B cell (primary cell): ENCODE data around the gene CDT1. TPM values are rescaled to one million over a fixed set of nuclear protein-coding genes. Genes with fewer than 3 reads are reported as not detected.

Experiments
- ATAC-seq: fragments of 200-7000 bp; cut with Tn5 transposase; one replicate; pipeline ENCODE4 v1.10.0; 2021; ENCODE audit warnings: low read depth, mild to moderate bottlenecking, moderate number of reproducible peaks, moderate library complexity
- CTCF ChIA-PET: fragments of 350-600 bp; sonication (Branson Sonifier 250); formaldehyde crosslinking; loops from one replicate; lab custom pipeline; 2021; ENCODE audit warnings: antibody characterized with exemption, inconsistent platforms; lab: Charles Lee
- POLR2A ChIA-PET: fragments of 350-600 bp; sonication (Branson Sonifier 250); formaldehyde crosslinking; loops from one replicate; lab custom pipeline; 2021; ENCODE audit warnings: antibody characterized with exemption; lab: Charles Lee
- DNase-seq: peaks from one replicate; pipeline ENCODE4 v3.0.0; 2013
- H2AFZ ChIP-seq: 2 replicates; pipeline ENCODE4 v1.6.1; 2012; ENCODE audit warnings: mild to moderate bottlenecking, low read depth, low read length; ENCODE audit not compliant: insufficient read depth, poor library complexity, severe bottlenecking
- H3K27ac ChIP-seq, 2 donors: 1 replicate in 1 of 2; 2 replicates in 1 of 2; pipeline ENCODE4 v1.5.1; 2012 to 2013; ENCODE audit warnings: low read length in 2 of 2, mild to moderate bottlenecking in 2 of 2, moderate library complexity in 1 of 2
- H3K27me3 ChIP-seq, 4 experiments: fragments of 200-600 bp in 1 of 4; sonication (generic) in 1 of 4; replicated peaks in 1 of 4; 1 replicate in 2 of 4; 2 replicates in 2 of 4; pipeline versions ENCODE4 v1.6.1 to v1.7.0; 2013 to 2016; ENCODE audit warnings: low read length in 3 of 4, mild to moderate bottlenecking in 2 of 4, mixed read lengths in 1 of 4, moderate library complexity in 1 of 4; ENCODE audit not compliant: insufficient read depth in 4 of 4, control insufficient read depth in 3 of 4; ENCODE audit errors: control extremely low read depth in 1 of 4
- H3K36me3 ChIP-seq, 2 experiments: replicated peaks in 1 of 2; 1 replicate in 1 of 2; 2 replicates in 1 of 2; pipeline versions ENCODE4 v1.6.1 to v1.7.1; 2013; ENCODE audit warnings: low read length in 1 of 2; ENCODE audit not compliant: insufficient read depth in 2 of 2, control insufficient read depth in 1 of 2; ENCODE audit errors: control extremely low read depth in 1 of 2, extremely low read depth in 1 of 2
- H3K4me1 ChIP-seq, 2 donors: fragments of 200-600 bp in 1 of 2; sonication (generic) in 1 of 2; 1 replicate in 1 of 2; 2 replicates in 1 of 2; pipeline versions ENCODE4 v1.5.1 to v1.6.1; 2013 to 2017; ENCODE audit warnings: low read length in 2 of 2; ENCODE audit not compliant: control insufficient read depth in 2 of 2, insufficient read depth in 2 of 2
- H3K4me2 ChIP-seq: replicated peaks from 2 replicates; pipeline ENCODE3; 2012; ENCODE audit warnings: mild to moderate bottlenecking, low read depth, low read length; ENCODE audit not compliant: poor library complexity, severe bottlenecking
- H3K4me3 ChIP-seq, 5 experiments: fragments of 200-600 bp in 1 of 5; sonication (generic) in 1 of 5; 1 replicate in 3 of 5; 2 replicates in 2 of 5; pipeline versions ENCODE4 v1.5.1 to v1.7.0; 2011 to 2016; ENCODE audit warnings: low read length in 4 of 5, mild to moderate bottlenecking in 4 of 5, low read depth in 2 of 5, control low read depth in 1 of 5, moderate library complexity in 1 of 5; ENCODE audit not compliant: insufficient read depth in 1 of 5; ENCODE audit errors: control extremely low read depth in 1 of 5, extremely low read depth in 1 of 5
- H3K79me2 ChIP-seq: fragments of 200-600 bp; sonication (generic); one replicate; pipeline ENCODE4 v1.6.0; 2016; ENCODE audit warnings: low read length; ENCODE audit not compliant: control insufficient read depth, insufficient read depth
- H3K9ac ChIP-seq: fragments of 200-600 bp; sonication (generic); 2 replicates; pipeline ENCODE4 v1.6.1; 2017; ENCODE audit warnings: mild to moderate bottlenecking, low read length, moderate library complexity
- H3K9me3 ChIP-seq, 3 donors: one replicate each; pipeline versions ENCODE4 v1.6.1 to v1.7.1; 2013; ENCODE audit warnings: low read length in 2 of 3; ENCODE audit not compliant: control insufficient read depth in 2 of 3, insufficient read depth in 1 of 3; ENCODE audit errors: control extremely low read depth in 1 of 3
- H4K20me1 ChIP-seq: 2 replicates; pipeline ENCODE4 v1.6.0; 2012; ENCODE audit warnings: mild to moderate bottlenecking, low read length; ENCODE audit not compliant: insufficient read depth, control insufficient read depth, poor library complexity, severe bottlenecking
- H3K27ac Mint-ChIP-seq: one replicate; pipeline ENCODE4 v1.8.0; 2021; ENCODE audit warnings: mixed read lengths
- H3K27me3 Mint-ChIP-seq: one replicate; pipeline ENCODE4 v1.8.0; 2021; ENCODE audit warnings: mixed read lengths
- H3K4me1 Mint-ChIP-seq: one replicate; pipeline ENCODE4 v1.8.0; 2021; ENCODE audit warnings: mixed read lengths
- H3K4me3 Mint-ChIP-seq: one replicate; pipeline ENCODE4 v1.8.0; 2021; ENCODE audit warnings: mixed read lengths
- H3K9me3 Mint-ChIP-seq: one replicate; pipeline ENCODE4 v1.8.0; 2022; ENCODE audit warnings: mixed read lengths; ENCODE audit not compliant: insufficient read depth
- EZH2 ChIP-seq: IDR thresholded peaks from 2 replicates; pipeline ENCODE4 v1.6.1; 2012; ENCODE audit warnings: borderline replicate concordance, low read depth, mild to moderate bottlenecking, moderate library complexity, low read length; ENCODE audit not compliant: insufficient read depth, poor library complexity, severe bottlenecking
- WGBS: methylation state at CpG from one replicate; pipeline ENCODE4 v1.1.5; 2013; ENCODE audit warnings: missing lambda C conversion rate; ENCODE audit not compliant: insufficient coverage; 5-methylcytosine and 5-hydroxymethylcytosine counted together
- intact Hi-C: fragments of 100-400 bp; cut with micrococcal nuclease; formaldehyde crosslinking; loops from one replicate; pipeline ENCODE4 v1.10.0; 2022
- polyA plus RNA-seq: library from polyadenylated mRNA; depleted of rRNA; stranded (reverse); fragments of >200 nt; gene quantifications from 2 replicates; pipeline ENCODE4 v1.2.3, GENCODE V29; 2012
- total RNA-seq, 2 donors: library from RNA; stranded (reverse); fragments of 120-200 nt in 1 of 2; gene quantifications; 1 replicate in 1 of 2; 2 replicates in 1 of 2; pipeline versions ENCODE4 v1.2.3 to v1.2.4, GENCODE V29; 2013 to 2022
- TF ChIP-seq, protein P1 (sequence below): fragments of 200-600 bp; IDR thresholded peaks from one replicate; pipeline ENCODE4 v1.8.0; 2022; ENCODE audit warnings: antibody characterized with exemption, mild to moderate bottlenecking

CDT1 gene
- total and polyA plus RNA-seq, 2 donors (not counting 1 experiment from before 2014, with no cell fraction given), result 0.27 to 0.36 TPM

DNA sequence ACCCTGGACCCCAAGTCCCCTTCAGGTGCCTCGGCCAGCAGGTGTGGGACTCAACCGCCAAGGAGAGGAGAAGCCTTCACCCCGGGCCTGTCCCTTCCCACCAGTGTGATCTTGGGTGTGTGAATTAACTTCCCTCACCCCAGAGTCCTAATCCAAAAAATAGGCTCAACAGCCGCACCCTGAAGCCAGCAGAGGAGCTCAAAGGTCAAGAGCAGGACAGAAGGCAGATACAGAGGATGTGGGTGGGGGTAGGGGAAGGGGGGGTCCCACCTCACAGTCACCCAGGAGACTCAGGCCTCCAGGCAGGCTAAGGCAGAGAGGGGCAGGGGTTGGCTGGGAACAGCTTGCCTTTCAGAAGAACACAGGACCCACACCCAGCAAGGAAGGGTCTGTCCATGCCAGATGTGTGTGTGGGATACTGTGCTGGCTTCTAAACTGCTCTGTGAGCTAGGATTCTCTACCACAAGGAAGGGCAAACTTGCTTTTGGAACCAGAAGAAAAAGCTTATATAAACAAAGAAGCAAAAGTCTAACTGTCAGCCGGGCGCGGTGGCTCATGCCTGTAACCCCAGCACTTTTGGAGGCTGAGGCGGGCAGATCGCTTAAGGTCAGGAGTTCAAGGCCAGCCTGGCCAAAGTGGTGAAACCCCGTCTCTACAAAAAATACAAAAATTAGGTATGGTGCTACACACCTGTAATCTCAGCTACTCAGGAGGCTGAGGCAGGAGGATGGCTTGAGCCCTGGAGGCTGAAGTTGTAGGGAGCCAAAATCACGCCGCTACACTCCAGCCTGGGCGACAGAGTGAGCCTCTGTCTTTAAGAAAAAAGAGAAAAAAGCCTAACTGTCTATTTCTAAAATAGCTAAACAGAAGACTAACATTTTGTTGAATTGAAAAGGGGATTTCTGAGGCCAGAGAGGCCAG, 23.2 kb upstream of the CDT1 start:
- no peak for ATAC-seq
- H3K9ac ChIP-seq, result peak overlapping the region; percentile 45

More for the DNA sequence above, 23.2 kb upstream of the CDT1 start:
- H3K27me3 ChIP-seq, result no peaks in the 10 kb centered on the region
- H3K36me3 ChIP-seq, result peaks cover 0 to 10% of the 10 kb centered on the region in 2 experiments
- intact Hi-C loops, result loop anchor here (1.0 to 10.0 kb wide), 4 partner anchors 11 to 326 kb away; partner anchors contain the start of genes IL17C, ZC3H18 and ZFPM1
- no CpG with 5 or more reads among the region's 13 CpGs for WGBS
- ChIA-PET POLR2A (interaction anchor here (0.6 to 2.1 kb wide), 10 partner anchors 10 to 410 kb away, joined by 3 to 7 read pairs (median 4); partner anchors contain the start of gene APRT), CTCF (interaction anchor here (1.2 to 9.9 kb wide), 11 partner anchors 11 to 435 kb away, joined by 3 to 138 read pairs (median 8); partner anchors contain the start of genes APRT, CDT1 and TRAPPC2L)
- peak overlapping the region; percentile 72 to 77 for H3K27ac ChIP-seq
- peak overlapping the region in 3 of 5 experiments; percentile 3 to 41 (median 9) for H3K4me3 ChIP-seq
- peak overlapping the region; percentile 73 for H3K4me3 Mint-ChIP-seq
- TF ChIP-seq EZH2, result no peak
- TF ChIP-seq, protein P1, sequence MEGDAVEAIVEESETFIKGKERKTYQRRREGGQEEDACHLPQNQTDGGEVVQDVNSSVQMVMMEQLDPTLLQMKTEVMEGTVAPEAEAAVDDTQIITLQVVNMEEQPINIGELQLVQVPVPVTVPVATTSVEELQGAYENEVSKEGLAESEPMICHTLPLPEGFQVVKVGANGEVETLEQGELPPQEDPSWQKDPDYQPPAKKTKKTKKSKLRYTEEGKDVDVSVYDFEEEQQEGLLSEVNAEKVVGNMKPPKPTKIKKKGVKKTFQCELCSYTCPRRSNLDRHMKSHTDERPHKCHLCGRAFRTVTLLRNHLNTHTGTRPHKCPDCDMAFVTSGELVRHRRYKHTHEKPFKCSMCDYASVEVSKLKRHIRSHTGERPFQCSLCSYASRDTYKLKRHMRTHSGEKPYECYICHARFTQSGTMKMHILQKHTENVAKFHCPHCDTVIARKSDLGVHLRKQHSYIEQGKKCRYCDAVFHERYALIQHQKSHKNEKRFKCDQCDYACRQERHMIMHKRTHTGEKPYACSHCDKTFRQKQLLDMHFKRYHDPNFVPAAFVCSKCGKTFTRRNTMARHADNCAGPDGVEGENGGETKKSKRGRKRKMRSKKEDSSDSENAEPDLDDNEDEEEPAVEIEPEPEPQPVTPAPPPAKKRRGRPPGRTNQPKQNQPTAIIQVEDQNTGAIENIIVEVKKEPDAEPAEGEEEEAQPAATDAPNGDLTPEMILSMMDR, result no peak
- H3K4me1 ChIP-seq, result peaks cover 50 to 64% of the 10 kb centered on the region in 2 donors
- H2AFZ ChIP-seq, result peak overlapping the region; percentile 28
- H3K4me2 ChIP-seq, result peak overlapping the region; percentile 95
- H3K27me3 Mint-ChIP-seq, result no peaks in the 10 kb centered on the region
- H3K9me3 ChIP-seq, result no peaks in the 10 kb centered on the region
- H3K9me3 Mint-ChIP-seq, result no peaks in the 10 kb centered on the region
- H3K4me1 Mint-ChIP-seq, result peaks cover 57% of the 10 kb centered on the region
- peak overlapping the region; percentile 84 for H3K27ac Mint-ChIP-seq
- H4K20me1 ChIP-seq, result peaks cover 65% of the 10 kb centered on the region
- no peak for DNase-seq
- H3K79me2 ChIP-seq, result peaks cover 58% of the 10 kb centered on the region
